ENCODE measurements around the gene CXXC5.

- TF ChIP-seq EZH2phosphoT487 (IDR thresholded peaks at IDR 0.05) (no peak), CTCF (IDR thresholded peaks at IDR 0.05) (no peak)
These were observed 40.0 kb downstream of the CXXC5 start for GRCh38 chr5:139688088-139688702.
